Measurements from ENCODE around the gene RNF208. TPM values are rescaled to one million over a fixed set of nuclear protein-coding genes. Genes with fewer than 3 reads are reported as not detected.
A peak's percentile ranks its signal among the peaks of the same experiment; 100 is the strongest.

The RNF208 gene
- total and polyA plus RNA-seq, 2 experiments from 2014 or later, result 1.4 to 5.6 TPM

DNA sequence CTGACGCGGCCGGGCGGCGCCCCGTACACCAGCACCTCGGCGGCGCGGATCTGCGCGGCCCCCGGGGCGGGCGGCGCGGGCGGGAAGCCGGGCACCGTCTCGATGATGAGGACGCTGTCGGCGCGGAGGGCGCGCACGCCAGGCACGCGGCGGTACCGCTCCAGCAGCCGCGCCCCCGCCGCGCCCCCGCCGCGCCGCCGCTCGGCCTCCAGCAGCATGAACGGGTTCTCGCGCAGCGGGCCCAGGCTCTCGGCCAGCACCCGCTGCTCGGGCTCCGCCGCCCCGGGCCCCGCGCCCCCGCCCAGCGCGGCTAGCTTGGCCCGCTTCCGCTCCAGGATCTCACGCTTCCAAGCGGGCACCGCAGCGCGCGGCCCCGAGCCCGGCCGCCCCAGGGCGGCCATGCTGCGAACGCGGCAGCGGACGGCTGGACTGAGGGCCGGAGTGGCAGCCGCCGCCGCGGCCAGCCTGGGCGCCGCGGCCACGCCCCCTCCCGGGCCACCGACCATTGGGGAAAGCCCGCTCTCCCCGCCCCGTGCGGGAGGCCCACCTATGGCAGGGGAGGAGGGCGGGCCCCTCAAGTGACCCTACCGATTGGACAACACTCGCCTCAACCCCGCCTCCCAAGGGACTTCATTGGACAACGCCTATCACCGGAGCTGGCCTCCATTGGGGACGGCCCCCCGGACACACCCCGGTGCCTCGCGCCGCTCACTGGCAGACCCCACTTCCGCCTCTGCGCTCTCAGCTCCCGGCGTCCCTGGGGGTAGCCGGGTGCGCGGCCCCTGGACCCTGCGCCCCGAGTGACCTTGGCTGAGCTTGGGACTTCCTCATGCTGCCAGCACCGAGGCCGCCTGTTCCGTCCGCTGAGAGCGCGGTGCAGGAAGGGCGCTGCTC lies 21.5 kb downstream of the RNF208 start, which contains the start of gene TPRN:
Gene TPRN (minus strand): TSS at position 431 of the 894 bp plus-strand sequence. CDS start 30 bp downstream, at position 401.
- H3K4me3 ChIP-seq, result peak within 1 kb of the TSS; percentile 82
- TF ChIP-seq, protein P1, sequence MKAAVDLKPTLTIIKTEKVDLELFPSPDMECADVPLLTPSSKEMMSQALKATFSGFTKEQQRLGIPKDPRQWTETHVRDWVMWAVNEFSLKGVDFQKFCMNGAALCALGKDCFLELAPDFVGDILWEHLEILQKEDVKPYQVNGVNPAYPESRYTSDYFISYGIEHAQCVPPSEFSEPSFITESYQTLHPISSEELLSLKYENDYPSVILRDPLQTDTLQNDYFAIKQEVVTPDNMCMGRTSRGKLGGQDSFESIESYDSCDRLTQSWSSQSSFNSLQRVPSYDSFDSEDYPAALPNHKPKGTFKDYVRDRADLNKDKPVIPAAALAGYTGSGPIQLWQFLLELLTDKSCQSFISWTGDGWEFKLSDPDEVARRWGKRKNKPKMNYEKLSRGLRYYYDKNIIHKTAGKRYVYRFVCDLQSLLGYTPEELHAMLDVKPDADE (IDR thresholded peaks at IDR 0.05), result 0 out of 2 replicates have a peak, but pooled peaks have one; percentile 51
- no peak for TF ChIP-seq JUNB (IDR thresholded peaks at IDR 0.05; ENCODE audit: unreplicated experiment)
- TF ChIP-seq POLR2AphosphoS5 (IDR thresholded peaks at IDR 0.05; ENCODE audit: low read depth), result peak; percentile 99
- TF ChIP-seq, protein P2, sequence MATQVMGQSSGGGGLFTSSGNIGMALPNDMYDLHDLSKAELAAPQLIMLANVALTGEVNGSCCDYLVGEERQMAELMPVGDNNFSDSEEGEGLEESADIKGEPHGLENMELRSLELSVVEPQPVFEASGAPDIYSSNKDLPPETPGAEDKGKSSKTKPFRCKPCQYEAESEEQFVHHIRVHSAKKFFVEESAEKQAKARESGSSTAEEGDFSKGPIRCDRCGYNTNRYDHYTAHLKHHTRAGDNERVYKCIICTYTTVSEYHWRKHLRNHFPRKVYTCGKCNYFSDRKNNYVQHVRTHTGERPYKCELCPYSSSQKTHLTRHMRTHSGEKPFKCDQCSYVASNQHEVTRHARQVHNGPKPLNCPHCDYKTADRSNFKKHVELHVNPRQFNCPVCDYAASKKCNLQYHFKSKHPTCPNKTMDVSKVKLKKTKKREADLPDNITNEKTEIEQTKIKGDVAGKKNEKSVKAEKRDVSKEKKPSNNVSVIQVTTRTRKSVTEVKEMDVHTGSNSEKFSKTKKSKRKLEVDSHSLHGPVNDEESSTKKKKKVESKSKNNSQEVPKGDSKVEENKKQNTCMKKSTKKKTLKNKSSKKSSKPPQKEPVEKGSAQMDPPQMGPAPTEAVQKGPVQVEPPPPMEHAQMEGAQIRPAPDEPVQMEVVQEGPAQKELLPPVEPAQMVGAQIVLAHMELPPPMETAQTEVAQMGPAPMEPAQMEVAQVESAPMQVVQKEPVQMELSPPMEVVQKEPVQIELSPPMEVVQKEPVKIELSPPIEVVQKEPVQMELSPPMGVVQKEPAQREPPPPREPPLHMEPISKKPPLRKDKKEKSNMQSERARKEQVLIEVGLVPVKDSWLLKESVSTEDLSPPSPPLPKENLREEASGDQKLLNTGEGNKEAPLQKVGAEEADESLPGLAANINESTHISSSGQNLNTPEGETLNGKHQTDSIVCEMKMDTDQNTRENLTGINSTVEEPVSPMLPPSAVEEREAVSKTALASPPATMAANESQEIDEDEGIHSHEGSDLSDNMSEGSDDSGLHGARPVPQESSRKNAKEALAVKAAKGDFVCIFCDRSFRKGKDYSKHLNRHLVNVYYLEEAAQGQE (IDR thresholded peaks at IDR 0.05; ENCODE audit: unreplicated experiment), result no peak
- no peak for TF ChIP-seq ZNF114 (CRISPR knock-in tag; IDR thresholded peaks at IDR 0.05)
- no peak for TF ChIP-seq ZNF462 (CRISPR knock-in tag; IDR thresholded peaks at IDR 0.05)
- TF ChIP-seq STAT1 (IDR thresholded peaks at IDR 0.05; ENCODE audit: unreplicated experiment), result no peak
- TF ChIP-seq CTCF (conservative IDR thresholded peaks at IDR 0.05; ENCODE audit: low read depth in 2 of 2), result no peak
- H2AFZ ChIP-seq, result peak within 1 kb of the TSS; percentile 52; the same call in 1 of the 2 replicates
- peak; percentile 100 for DNase-seq (ENCODE audit: low spot score)
- H3K36me3 Mint-ChIP-seq (ENCODE audit: low read depth), result no peaks in the 10 kb centered on the region; the same call in 2 of the 3 replicates
- H3K27ac Mint-ChIP-seq, result peak within 1 kb of the TSS; percentile 86
- peaks cover 15% of the 10 kb centered on the region; the same call in 1 of the 2 replicates for H3F3A ChIP-seq (replicated peaks; ENCODE audit: low read depth)
- no peaks in the 10 kb centered on the region for H3K9me3 Mint-ChIP-seq
- peaks cover 68% of the 10 kb centered on the region for H3K79me2 ChIP-seq (replicated peaks; ENCODE audit: insufficient read depth)
- peaks cover 9% of the 10 kb centered on the region for H4K20me1 ChIP-seq (replicated peaks; ENCODE audit: insufficient read depth)
- H3K4me3 Mint-ChIP-seq, result peak within 1 kb of the TSS; percentile 82
- H3K27me3 Mint-ChIP-seq (ENCODE audit: insufficient read depth, low read depth, poor library complexity), result peaks cover 12% of the 10 kb centered on the region
- peak within 1 kb of the TSS; percentile 89 for H3K4me2 ChIP-seq
- peak; percentile 90 for ATAC-seq
- no peaks in the 10 kb centered on the region for H3K36me3 ChIP-seq (ENCODE audit: insufficient read depth)
- peaks cover 21% of the 10 kb centered on the region for H3K4me1 ChIP-seq (ENCODE audit: insufficient read depth)
- no peaks in the 10 kb centered on the region for H3K27me3 ChIP-seq (ENCODE audit: insufficient read depth)
- H3K4me1 Mint-ChIP-seq, result peaks cover 26% of the 10 kb centered on the region
- peak within 1 kb of the TSS; percentile 72; the same call in 1 of the 2 replicates for H3K27ac ChIP-seq (ENCODE audit: low read depth)
- H3K9me2 ChIP-seq (ENCODE audit: insufficient read depth), result no peaks in the 10 kb centered on the region

Data from GM23338 (cell line).